Progenitor cell of endocrine pancreas (in vitro differentiated cells): ENCODE measurements around the gene KRT3. TPM values are rescaled to one million over a fixed set of nuclear protein-coding genes. Genes with fewer than 3 reads are reported as not detected.

Experiments used
- DNase-seq: peaks from one replicate; pipeline ENCODE4 v3.0.0; 2021; ENCODE audit warnings: low spot score; ENCODE audit not compliant: unreplicated experiment
- H3K27ac Mint-ChIP-seq: 2 replicates; pipeline ENCODE4 v1.8.0; 2021; ENCODE audit warnings: mild to moderate bottlenecking, moderate library complexity, mixed read lengths
- H3K27me3 Mint-ChIP-seq: 2 replicates; pipeline ENCODE4 v1.8.0; 2021; ENCODE audit warnings: mixed read lengths
- H3K36me3 Mint-ChIP-seq: 2 replicates; pipeline ENCODE4 v1.8.0; 2022; ENCODE audit warnings: mixed read lengths; ENCODE audit not compliant: insufficient read depth
- H3K4me1 Mint-ChIP-seq: 2 replicates; pipeline ENCODE4 v1.8.0; 2021; ENCODE audit warnings: low read depth, mixed read lengths
- H3K4me3 Mint-ChIP-seq: 2 replicates; pipeline ENCODE4 v1.8.0; 2021; ENCODE audit warnings: low read depth, mild to moderate bottlenecking, moderate library complexity, mixed read lengths
- H3K9me3 Mint-ChIP-seq: 2 replicates; pipeline ENCODE4 v1.8.0; 2021; ENCODE audit warnings: low read depth, mixed read lengths
- CTCF ChIP-seq: fragments of 200-600 bp; sonication (generic); IDR thresholded peaks from one replicate; pipeline ENCODE4 v1.5.0; 2021; ENCODE audit warnings: antibody characterized with exemption, mild to moderate bottlenecking; ENCODE audit not compliant: unreplicated experiment
- total RNA-seq: library from RNA; stranded (reverse); gene quantifications from 2 replicates; pipeline ENCODE4 v1.2.1, GENCODE V29; 2021

The KRT3 gene
- total RNA-seq, 1 donor from 2014 or later = not detected

- TF ChIP-seq CTCF = no peak
- H3K9me3 Mint-ChIP-seq = no peaks in the 10 kb centered on the region
- H3K4me3 Mint-ChIP-seq = no peak overlapping the region
- H3K27ac Mint-ChIP-seq = no peak overlapping the region
- DNase-seq = no peak
- H3K4me1 Mint-ChIP-seq = no peaks in the 10 kb centered on the region
- no peaks in the 10 kb centered on the region for H3K36me3 Mint-ChIP-seq
- H3K27me3 Mint-ChIP-seq = peaks cover 41% of the 10 kb centered on the region
Measured at GRCh38 chr12:52784909-52785308, 11.0 kb downstream of the KRT3 start.

DNA sequence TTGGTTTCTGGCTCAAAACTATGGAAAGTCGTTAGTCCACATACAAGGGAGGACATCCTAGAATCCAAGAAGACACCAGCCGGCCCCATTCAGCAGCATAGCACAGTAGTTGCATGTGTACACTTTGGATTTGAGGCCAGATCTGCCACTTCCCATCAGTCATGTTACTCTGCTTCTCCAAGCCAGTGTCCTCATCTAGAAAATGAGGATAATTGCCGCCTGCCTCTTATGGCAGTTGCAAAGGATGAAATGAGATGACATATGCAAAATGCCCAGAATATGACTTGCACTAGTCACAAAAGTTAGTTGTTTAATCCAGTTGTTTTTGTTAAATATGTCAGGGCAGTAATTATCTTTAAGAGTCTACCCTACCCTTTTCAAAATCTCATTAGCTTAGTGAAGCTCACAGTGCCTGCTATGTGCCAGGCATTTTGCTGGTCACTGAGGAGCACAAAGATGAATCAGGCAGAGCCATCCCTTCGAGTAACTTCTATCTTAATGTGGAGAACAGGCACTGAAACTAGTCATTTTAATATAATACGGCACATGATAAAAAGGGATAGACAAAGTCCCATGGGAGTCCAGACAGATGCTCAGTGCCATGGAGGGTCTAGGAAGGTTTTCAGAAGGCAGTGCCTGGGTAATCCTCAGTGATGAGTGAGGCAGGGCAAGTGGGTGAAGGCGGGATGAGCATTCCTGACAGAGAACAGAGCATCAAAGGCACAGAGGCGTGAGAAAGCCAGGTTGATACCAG is 12.2 kb downstream of the KRT3 start:
- no peak for DNase-seq
- Mint-ChIP-seq H3K4me3 (no peak overlapping the region), H3K36me3 (no peaks in the 10 kb centered on the region), H3K27me3 (peaks cover 38% of the 10 kb centered on the region), H3K27ac (no peak overlapping the region), H3K9me3 (no peaks in the 10 kb centered on the region), H3K4me1 (no peaks in the 10 kb centered on the region)
- TF ChIP-seq CTCF = no peak

- H3K36me3 Mint-ChIP-seq = no peaks in the 10 kb centered on the region
- H3K4me1 Mint-ChIP-seq = no peaks in the 10 kb centered on the region
- no peak for DNase-seq
- no peaks in the 10 kb centered on the region for H3K9me3 Mint-ChIP-seq
- H3K4me3 Mint-ChIP-seq = no peak overlapping the region
- H3K27me3 Mint-ChIP-seq = peaks cover 40% of the 10 kb centered on the region
- TF ChIP-seq CTCF = no peak
- H3K27ac Mint-ChIP-seq = no peak overlapping the region
Measured at GRCh38 chr12:52782502-52782901, 13.4 kb downstream of the KRT3 start.

GRCh38 chr12:52781399-52782082 is 14.4 kb downstream of the KRT3 start:
- H3K9me3 Mint-ChIP-seq = no peaks in the 10 kb centered on the region
- peaks cover 43% of the 10 kb centered on the region for H3K27me3 Mint-ChIP-seq
- no peaks in the 10 kb centered on the region for H3K36me3 Mint-ChIP-seq
- no peak overlapping the region for H3K4me3 Mint-ChIP-seq
- no peak for DNase-seq
- no peak overlapping the region for H3K27ac Mint-ChIP-seq
- no peaks in the 10 kb centered on the region for H3K4me1 Mint-ChIP-seq
- no peak for TF ChIP-seq CTCF

DNA sequence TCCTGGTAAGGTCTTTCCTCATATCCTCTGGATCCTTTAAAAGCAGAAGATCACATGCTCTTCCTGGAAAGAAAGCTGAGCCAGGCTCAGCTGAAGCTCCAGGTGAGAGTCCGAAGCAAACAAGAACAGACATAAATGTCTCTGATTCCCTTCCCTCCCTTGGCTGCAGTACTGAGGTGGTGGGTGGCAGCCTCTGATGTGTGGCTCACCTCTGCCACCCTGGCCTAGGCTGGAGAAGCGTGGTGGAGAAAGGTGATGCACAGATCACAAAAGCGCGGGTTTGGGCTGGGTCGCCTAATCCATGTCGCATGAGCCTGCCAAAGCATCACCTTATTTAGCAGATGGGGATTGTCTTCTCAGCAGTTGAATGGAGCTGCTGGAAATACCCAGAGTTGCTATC is 16.0 kb downstream of the KRT3 start:
- Mint-ChIP-seq H3K36me3 (no peaks in the 10 kb centered on the region), H3K9me3 (no peaks in the 10 kb centered on the region), H3K4me3 (no peak overlapping the region), H3K27me3 (peaks cover 48% of the 10 kb centered on the region), H3K4me1 (no peaks in the 10 kb centered on the region), H3K27ac (no peak overlapping the region)
- no peak for TF ChIP-seq CTCF
- DNase-seq = no peak
